Activated gamma-delta T cell (primary cell): ENCODE results near the gene ERC2.

Experiments
- DNase-seq: peaks from one replicate; lab custom pipeline; 2025; lab: John Stamatoyannopoulos, UW

Gene ERC2

GRCh38 chr3:56253941-56254665 lies 214.2 kb downstream of the ERC2 start:
- DNase-seq: no peak

GRCh38 chr3:56251343-56251945 lies 216.8 kb downstream of the ERC2 start:
- DNase-seq: no peak

- no peak for DNase-seq
These were observed 220.2 kb downstream of the ERC2 start for GRCh38 chr3:56248021-56248420.

- no peak for DNase-seq
These were observed 230.0 kb downstream of the ERC2 start for GRCh38 chr3:56238299-56238698.

- no peak for DNase-seq
These were observed 234.5 kb downstream of the ERC2 start for GRCh38 chr3:56233742-56234141.

GRCh38 chr3:56229311-56229710 lies 239.0 kb downstream of the ERC2 start:
- DNase-seq: no peak

GRCh38 chr3:56222866-56223265 lies 245.4 kb downstream of the ERC2 start:
- no peak for DNase-seq

GRCh38 chr3:56219894-56220805 lies 248.1 kb downstream of the ERC2 start:
- DNase-seq: no peak

- DNase-seq: no peak
These were observed 258.1 kb downstream of the ERC2 start for GRCh38 chr3:56209982-56210751.

- DNase-seq: no peak
These were observed 260.3 kb downstream of the ERC2 start for GRCh38 chr3:56207922-56208321.

GRCh38 chr3:56205406-56205805 lies 262.9 kb downstream of the ERC2 start:
- DNase-seq: no peak

GRCh38 chr3:56202997-56203396 lies 265.3 kb downstream of the ERC2 start:
- no peak for DNase-seq

GRCh38 chr3:56201407-56201806 lies 266.9 kb downstream of the ERC2 start:
- no peak for DNase-seq

- DNase-seq: no peak
These were observed 268.0 kb downstream of the ERC2 start for GRCh38 chr3:56200251-56200650.

GRCh38 chr3:56197991-56198390 lies 270.3 kb downstream of the ERC2 start:
- DNase-seq: no peak

- no peak for DNase-seq
These were observed 270.9 kb downstream of the ERC2 start for GRCh38 chr3:56197259-56197965.

GRCh38 chr3:56196700-56197099 lies 271.6 kb downstream of the ERC2 start:
- DNase-seq: no peak

- DNase-seq: no peak
These were observed 274.7 kb downstream of the ERC2 start for GRCh38 chr3:56193519-56193918.

GRCh38 chr3:56192001-56192400 lies 276.3 kb downstream of the ERC2 start:
- no peak for DNase-seq

- DNase-seq: no peak
These were observed 277.4 kb downstream of the ERC2 start for GRCh38 chr3:56190771-56191305.

- DNase-seq: no peak
These were observed 278.1 kb downstream of the ERC2 start for GRCh38 chr3:56190130-56190529.
